Upper lobe of left lung (tissue), 4 donors: ENCODE data around the gene PMIS2.

Source experiments
- EP300 ChIP-seq, 4 donors: sonication (generic); formaldehyde crosslinking; IDR thresholded peaks; one replicate each; pipeline ENCODE4 v1.5.1; 2017; ENCODE audit warnings: antibody characterized with exemption in 4 of 4, control low read depth in 2 of 4
- POLR2A ChIP-seq, 4 donors: fragments of 450-650 bp; IDR thresholded peaks; one replicate each; pipeline ENCODE4 v1.5.1; 2016 to 2017; ENCODE audit warnings: antibody characterized with exemption in 4 of 4, mild to moderate bottlenecking in 2 of 4
- POLR2AphosphoS5 ChIP-seq, 2 donors: sonication (generic); formaldehyde crosslinking; IDR thresholded peaks; one replicate each; pipeline ENCODE4 v1.5.1; 2017; ENCODE audit warnings: antibody characterized with exemption in 2 of 2
- TF ChIP-seq, protein P1 (sequence below), 6 experiments: fragments of 450-650 bp in 4 of 6; fragments of 200-600 bp in 2 of 6; sonication (generic) in 2 of 6; IDR thresholded peaks; one replicate each; pipeline ENCODE4 v1.5.1; 2016 to 2019; ENCODE audit warnings: antibody characterized with exemption in 6 of 6

DNA sequence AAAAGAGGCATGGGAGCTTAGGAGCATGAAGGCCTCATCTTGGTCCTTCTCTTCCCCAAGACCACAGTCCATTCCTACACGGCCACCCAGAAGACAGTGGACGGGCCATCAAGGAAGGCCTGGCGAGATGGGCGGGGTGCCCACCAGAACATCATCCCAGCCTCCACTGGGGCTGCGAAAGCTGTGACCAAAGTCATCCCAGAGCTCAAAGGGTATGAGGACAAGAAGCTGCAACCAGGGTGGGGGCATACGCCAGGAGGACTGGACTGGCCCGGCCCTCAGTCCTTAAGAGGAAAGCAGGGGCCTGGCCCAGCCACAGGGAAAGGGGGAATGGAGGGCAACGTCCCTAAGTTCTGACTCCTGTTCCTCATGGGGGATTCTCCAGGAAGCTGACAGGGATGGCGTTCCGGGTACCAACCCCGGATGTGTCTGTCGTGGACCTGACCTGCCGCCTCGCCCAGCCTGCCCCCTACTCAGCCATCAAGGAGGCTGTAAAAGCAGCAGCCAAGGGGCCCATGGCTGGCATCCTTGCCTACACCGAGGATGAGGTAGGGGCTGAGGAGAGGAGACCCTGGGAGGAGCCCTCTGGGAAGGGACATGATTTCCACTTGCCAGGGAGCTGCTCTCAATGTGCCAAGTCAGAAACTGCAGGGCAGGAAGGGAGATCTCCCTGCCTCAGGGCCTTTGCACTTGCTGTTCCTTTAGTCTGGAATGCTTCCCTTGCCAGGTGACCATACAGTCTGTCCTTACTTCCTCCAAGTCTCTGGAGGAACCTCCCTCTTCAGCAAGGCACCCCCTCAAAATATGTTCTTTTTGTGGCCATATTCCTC lies 42.5 kb upstream of the PMIS2 start:
- TF ChIP-seq POLR2AphosphoS5 (IDR thresholded peaks at IDR 0.05), result no peak
- TF ChIP-seq POLR2A (IDR thresholded peaks at IDR 0.05), result no peak
- TF ChIP-seq, protein P1, sequence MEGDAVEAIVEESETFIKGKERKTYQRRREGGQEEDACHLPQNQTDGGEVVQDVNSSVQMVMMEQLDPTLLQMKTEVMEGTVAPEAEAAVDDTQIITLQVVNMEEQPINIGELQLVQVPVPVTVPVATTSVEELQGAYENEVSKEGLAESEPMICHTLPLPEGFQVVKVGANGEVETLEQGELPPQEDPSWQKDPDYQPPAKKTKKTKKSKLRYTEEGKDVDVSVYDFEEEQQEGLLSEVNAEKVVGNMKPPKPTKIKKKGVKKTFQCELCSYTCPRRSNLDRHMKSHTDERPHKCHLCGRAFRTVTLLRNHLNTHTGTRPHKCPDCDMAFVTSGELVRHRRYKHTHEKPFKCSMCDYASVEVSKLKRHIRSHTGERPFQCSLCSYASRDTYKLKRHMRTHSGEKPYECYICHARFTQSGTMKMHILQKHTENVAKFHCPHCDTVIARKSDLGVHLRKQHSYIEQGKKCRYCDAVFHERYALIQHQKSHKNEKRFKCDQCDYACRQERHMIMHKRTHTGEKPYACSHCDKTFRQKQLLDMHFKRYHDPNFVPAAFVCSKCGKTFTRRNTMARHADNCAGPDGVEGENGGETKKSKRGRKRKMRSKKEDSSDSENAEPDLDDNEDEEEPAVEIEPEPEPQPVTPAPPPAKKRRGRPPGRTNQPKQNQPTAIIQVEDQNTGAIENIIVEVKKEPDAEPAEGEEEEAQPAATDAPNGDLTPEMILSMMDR (IDR thresholded peaks at IDR 0.05), result no peak
- TF ChIP-seq EP300 (IDR thresholded peaks at IDR 0.05), result no peak
